GM12873 (cell line): ENCODE data around the gene C18orf32.

Experiments used
- CTCF ChIP-seq: IDR thresholded peaks from 2 replicates; pipeline ENCODE4 v1.5.1; 2012; ENCODE audit warnings: low read depth, mild to moderate bottlenecking, moderate library complexity, low read length, control low read depth; ENCODE audit not compliant: insufficient read depth; ENCODE audit errors: missing control alignments

Gene C18orf32

GRCh38 chr18:49483198-49483597, 3.8 kb downstream of the C18orf32 start:
- TF ChIP-seq CTCF: no peak

GRCh38 chr18:49481907-49482306, 5.1 kb downstream of the C18orf32 start:
- TF ChIP-seq CTCF: no peak

GRCh38 chr18:49481317-49481716, 5.7 kb downstream of the C18orf32 start:
- no peak for TF ChIP-seq CTCF

- no peak for TF ChIP-seq CTCF
Observed at GRCh38 chr18:49479381-49480137, 7.5 kb downstream of the C18orf32 start.

GRCh38 chr18:49476664-49477411, 10.2 kb downstream of the C18orf32 start:
- TF ChIP-seq CTCF: no peak

- TF ChIP-seq CTCF: no peak
Observed at GRCh38 chr18:49473721-49474120, 13.3 kb downstream of the C18orf32 start.

GRCh38 chr18:49472459-49472858, 14.6 kb downstream of the C18orf32 start:
- no peak for TF ChIP-seq CTCF
